IPS-NIHi11 (cell line): ENCODE results near the gene MCTS1.
"Not testable (repeated sequence)": the region's sequence is repeated elsewhere in the genome, so short reads cannot be mapped to it uniquely, and the experiment has no call there.

ENCODE experiments used
- DNase-seq: peaks from one replicate; pipeline ENCODE4 v3.0.0; 2012; ENCODE audit warnings: mixed read lengths, low spot score

The MCTS1 gene

DNA sequence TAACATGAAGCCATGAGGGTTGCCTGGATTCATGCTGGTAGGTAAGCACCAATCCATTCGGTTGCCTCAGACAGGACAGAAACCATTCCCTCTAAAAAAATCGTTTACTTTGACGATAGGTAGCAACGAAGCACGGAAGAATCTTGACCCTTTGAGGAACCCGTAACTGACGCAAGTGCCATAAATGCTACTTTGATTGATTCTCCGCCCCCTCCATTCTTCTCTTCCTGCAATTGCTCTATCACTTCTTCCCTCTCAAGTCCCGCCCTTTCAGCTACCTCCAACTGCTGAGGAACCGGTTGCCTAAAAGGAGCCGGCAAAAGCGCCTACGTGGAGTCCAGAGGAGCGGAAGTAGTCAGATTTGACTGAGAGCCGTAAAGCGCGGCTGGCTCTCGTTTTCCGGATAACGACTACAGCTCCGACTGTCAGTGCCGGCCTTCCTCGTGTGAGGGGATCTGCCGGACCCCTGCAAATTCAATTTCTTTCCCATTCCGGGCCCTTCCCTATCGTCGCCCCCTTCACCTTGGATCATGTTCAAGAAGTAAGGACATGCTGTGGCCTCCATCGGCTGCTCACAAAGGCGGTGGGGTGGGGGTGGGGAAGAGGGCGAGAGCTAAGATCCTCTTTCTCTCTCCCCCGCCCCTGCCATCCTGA, at the start of gene MCTS1:
Gene MCTS1 (plus strand): TSS at position 395 of the 654 bp plus-strand sequence. CDS start 136 bp downstream, at position 531.
- peak; percentile 78 for DNase-seq

- DNase-seq: no peak
Measured at GRCh38 chrX:120556251-120556650, 47.6 kb upstream of the MCTS1 start.

DNA sequence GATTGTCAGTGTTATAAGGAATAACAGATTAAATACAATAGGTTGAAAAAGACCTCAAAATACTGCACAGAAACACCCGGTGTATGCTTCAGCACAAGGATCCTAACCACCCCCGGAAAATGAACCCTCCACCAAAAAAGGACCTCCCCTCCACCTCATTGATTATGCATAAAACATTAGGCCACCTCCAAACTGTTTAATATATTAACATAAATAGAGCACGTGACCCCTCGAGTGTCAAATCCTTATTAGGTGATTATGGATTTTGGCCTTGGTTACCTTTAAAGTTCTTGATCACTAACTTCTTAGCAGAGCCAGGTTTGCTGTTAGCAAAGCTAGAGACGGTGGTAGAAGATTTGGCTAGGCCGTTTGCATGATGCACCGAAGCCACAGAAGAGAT, 44.1 kb upstream of the MCTS1 start:
- DNase-seq: no peak

DNA sequence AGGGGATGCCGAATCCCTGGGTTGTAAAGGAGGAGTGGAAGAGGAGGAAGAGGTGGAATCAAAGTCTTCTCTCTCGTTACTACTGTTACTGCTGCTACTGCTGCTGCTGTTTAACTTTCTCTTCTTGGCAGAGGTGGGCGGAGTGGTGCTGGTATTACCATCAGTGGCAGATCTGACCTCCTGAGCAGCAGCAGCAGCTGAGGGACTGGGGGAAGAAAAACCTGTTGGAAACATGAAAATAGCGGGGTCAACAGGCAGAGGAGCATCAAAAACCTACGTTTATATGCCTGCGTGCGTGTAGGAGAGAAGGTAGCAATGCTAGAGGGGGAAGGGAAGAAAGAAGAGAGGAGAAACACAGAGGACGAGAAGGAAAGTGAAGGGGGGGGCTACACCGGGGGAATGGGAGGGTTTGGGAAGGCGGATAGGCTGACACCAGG, 43.5 kb upstream of the MCTS1 start:
- DNase-seq: no peak

GRCh38 chrX:120560842-120561633, 42.9 kb upstream of the MCTS1 start, which contains the start of gene CUL4B:
Gene CUL4B (minus strand): TSS chrX:120560962. CDS start chrX:120560638, 324 bp downstream.
- peak; percentile 72 for DNase-seq

- no peak for DNase-seq
Measured at GRCh38 chrX:120561634-120562568, 42.0 kb upstream of the MCTS1 start.

DNA sequence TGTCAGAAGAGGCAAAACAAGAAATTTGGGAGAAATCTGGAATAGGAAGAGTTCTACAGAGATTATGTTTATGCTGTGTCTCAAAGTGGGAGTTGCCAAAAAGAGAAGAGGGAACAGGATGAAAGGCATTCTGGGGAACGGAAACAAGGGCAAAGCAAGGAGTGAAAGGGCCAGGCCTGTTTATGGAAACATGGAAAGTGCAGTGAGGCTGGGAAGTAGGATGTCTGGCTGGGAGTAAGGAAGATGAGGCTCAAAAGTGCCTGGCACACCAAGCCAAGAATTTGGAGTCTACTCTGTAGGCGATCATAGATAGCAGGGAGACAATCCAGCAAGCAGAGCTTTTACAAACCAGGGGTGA, 41.4 kb upstream of the MCTS1 start:
- no peak for DNase-seq

DNA sequence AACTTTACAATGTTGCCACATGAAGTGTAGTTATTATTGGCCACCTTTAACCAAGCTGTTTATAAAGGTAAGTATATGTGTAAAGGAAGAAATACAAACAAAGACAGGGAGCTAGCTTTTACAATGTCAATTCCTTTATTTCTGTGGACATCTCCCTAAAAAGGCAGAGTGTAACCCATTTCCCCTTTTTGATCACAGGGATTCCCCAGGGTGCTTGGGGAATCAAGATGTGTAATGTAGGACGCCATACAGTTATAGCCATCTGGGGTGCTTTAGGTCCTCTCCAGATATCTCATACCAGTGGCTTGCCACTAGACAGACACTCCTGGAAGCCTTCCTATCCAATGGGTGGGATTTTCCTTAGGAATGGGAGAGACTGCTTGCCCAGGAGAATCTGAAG, 39.0 kb upstream of the MCTS1 start:
- no peak for DNase-seq

GRCh38 chrX:120566817-120567216, 37.1 kb upstream of the MCTS1 start:
- DNase-seq: no peak

GRCh38 chrX:120568035-120568434, 35.9 kb upstream of the MCTS1 start:
- DNase-seq: no peak

DNA sequence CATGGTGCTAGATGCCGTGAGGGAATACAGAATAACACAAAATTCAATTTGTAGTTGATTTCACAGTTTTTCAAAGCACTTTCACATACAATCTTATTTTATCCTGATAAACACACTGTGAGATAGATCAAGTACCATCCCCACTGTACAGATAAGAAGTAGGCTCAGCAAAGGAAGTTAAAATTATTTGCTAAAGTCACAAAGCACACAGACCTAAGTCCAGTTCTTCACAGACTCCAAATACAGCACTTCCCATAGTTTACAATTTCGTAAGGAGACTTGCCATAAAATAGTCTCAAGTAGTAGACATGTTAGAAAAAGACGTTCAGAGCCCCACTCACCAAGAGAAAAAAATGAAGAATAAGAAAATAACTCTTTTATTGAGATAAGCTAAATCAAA, 35.3 kb upstream of the MCTS1 start:
- DNase-seq: no peak

DNA sequence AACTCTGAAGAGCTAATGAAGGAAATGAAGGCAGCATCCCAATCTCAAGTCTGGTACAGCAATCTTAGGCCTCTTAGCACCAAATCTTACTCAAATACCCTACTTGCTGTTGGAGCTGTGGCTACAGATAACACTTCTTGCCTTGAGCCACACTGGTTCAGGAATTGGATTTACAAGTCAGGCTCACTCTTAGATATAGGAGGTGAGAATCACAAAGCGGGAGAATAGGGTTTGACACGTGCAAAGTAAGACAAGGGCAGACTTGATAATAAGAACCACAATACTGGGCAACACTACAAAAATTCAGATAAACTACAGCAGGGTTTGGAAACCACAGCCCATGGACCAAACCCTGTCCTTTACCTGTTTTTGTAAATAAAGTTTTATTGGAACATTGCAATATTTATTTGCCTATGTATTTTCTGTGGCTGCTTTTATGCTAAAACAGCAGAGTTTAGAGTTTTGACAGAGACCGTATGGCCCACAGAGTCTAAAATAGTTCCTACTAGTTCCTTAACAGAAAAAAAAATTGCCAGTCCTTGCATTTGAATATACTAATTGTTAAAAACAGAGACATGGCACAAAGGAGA, 33.8 kb upstream of the MCTS1 start:
- no peak for DNase-seq

GRCh38 chrX:120573806-120574205, 30.1 kb upstream of the MCTS1 start:
- DNase-seq: not testable (repeated sequence)

DNA sequence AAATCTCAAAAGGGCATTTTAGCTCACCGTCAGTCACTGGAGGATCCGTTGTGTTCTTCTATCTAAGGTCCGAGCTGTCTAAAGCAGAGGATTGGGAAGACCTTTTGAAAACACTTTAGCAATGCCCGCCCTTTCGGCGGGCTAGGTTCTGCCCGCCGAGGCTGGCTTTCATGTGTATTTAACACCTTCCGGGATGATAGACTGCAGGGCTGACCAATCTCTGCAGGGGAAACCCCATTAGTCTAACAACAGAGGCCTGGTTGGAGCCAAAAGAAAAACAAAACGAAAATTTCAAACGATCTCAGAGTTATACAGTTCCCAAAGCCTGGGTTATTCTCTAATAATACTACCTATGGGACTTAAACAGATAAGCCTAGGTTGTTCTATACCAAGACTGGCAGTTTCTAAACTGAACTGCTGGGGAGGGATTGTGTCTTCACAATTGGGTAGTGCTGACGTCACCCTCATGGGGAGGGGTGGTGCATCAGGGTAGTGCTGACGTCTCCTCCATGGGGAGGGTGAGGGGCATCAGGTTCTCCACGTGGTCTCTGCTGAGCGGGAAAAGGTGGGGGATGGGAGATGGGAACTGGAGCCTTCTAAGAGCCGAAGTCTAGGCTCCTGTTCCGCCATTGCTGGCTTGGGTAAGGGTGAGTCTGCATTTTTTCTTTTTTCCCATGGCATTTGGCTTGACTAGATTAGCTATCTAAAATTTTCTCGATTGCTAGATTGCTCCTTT, 28.4 kb upstream of the MCTS1 start:
- peak; percentile 13 for DNase-seq

DNA sequence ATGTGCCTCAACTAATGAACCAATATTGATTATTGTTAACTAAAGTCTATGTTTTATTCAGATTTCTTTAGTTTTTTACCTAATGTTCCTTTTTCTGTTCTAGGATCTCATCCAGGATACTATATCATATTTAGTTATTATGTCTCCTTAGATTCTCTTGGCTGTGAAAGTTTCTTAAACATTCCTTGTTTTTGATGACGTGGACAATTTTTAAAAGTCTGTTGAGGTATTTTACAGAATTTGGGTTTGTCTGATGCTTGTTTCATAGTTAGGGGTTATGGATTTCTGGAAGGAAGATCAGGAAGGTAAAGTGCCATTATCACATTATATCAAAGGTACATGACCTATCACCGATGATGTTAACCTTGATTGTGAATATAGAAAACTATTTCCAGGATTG, 18.2 kb upstream of the MCTS1 start:
- DNase-seq: no peak

DNA sequence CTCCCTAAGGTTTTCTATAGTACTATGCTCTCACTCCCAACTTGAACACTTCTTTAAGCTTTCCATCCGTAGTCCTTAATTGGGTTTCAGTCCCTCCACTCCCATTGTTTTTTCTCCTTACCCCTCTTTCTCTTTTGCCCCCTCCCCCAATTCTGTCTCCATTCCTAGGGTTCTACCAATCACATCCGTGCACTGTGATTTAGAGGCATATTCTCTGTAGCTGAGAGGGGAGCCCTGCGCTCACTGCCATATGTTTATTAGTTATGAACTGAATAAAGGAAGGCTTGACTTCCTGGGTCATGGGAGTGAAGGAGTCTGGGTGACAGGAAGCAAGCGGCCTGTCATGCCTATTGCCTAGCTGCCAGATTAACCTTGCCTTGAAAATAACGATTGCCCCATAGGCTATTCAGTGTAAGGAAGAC, 471 bp downstream of the MCTS1 start:
- peak; percentile 17 for DNase-seq

DNA sequence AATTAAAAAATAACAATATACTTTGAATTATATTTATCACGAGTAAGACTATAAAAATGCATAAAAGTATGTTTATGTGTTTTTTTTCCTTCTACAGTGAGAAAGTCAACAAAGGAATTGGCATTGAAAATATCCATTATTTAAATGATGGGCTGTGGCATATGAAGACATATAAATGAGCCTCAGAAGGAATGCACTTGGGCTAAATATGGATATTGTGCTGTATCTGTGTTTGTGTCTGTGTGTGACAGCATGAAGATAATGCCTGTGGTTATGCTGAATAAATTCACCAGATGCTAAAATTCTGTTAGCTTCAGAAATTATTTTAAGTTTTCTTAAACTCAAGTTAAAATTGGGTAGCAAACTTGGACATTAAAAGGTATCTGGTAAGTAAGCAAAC, 8.2 kb downstream of the MCTS1 start:
- no peak for DNase-seq

GRCh38 chrX:120614816-120615215, 10.9 kb downstream of the MCTS1 start:
- DNase-seq: no peak

GRCh38 chrX:120617996-120618630, 14.2 kb downstream of the MCTS1 start:
- no peak for DNase-seq

DNA sequence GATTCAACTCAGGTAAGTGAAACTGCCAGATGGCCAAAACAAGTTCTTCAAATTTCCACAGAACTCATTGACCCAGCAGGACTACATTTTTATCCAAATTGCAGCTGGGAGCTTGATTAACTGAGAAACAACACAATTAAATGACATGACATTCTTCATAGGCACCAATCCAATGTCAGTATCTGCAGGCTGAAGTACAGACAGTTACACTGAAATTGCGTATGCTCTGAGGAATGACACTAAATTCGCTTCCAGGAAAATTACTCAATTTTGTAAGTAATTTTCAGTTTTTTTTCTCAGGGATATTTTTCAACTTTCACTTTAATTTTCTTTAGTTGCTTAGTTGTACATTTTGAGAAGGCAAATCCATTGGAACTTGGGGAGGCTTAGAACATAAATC, 21.5 kb downstream of the MCTS1 start:
- DNase-seq: no peak
